Measurements from ENCODE around the gene TSNAX. TPM values are rescaled to one million over a fixed set of nuclear protein-coding genes. Genes with fewer than 3 reads are reported as not detected.
A peak's percentile ranks its signal among the peaks of the same experiment; 100 is the strongest.

TSNAX gene
- total RNA-seq, 1 donor from 2014 or later: 61.0 TPM

- Mint-ChIP-seq H3K27me3 (ENCODE audit: insufficient read depth, low read depth) (no peaks in the 10 kb centered on the region), H3K9me3 (no peaks in the 10 kb centered on the region), H3K4me3 (no peak overlapping the region), H3K36me3 (no peaks in the 10 kb centered on the region), H3K27ac (no peak overlapping the region), H3K4me1 (peaks cover 13% of the 10 kb centered on the region)
- H3K9ac ChIP-seq: no peak overlapping the region
- H3K4me1 ChIP-seq: peaks cover 10% of the 10 kb centered on the region
- H2AFZ ChIP-seq (replicated peaks): no peak overlapping the region
- H3K4me2 ChIP-seq: peak overlapping the region; percentile 38
- DNase-seq (ENCODE audit: low spot score): peak; percentile 8
- H3K27me3 ChIP-seq: no peaks in the 10 kb centered on the region
- H4K20me1 ChIP-seq (ENCODE audit: low read depth): no peaks in the 10 kb centered on the region
- no peaks in the 10 kb centered on the region for H3K36me3 ChIP-seq
- peaks cover 3% of the 10 kb centered on the region for H3F3A ChIP-seq (ENCODE audit: low read depth)
- H3K9me3 ChIP-seq (ENCODE audit: low read depth): no peaks in the 10 kb centered on the region
- no peak overlapping the region for H3K27ac ChIP-seq
- H3K4me3 ChIP-seq: no peak overlapping the region
- no peaks in the 10 kb centered on the region for H3K79me2 ChIP-seq (ENCODE audit: low read depth)
- TF ChIP-seq EZH2 (IDR thresholded peaks at IDR 0.05) (no peak), EZH2phosphoT487 (IDR thresholded peaks at IDR 0.05) (no peak)
- TF ChIP-seq, protein P1, sequence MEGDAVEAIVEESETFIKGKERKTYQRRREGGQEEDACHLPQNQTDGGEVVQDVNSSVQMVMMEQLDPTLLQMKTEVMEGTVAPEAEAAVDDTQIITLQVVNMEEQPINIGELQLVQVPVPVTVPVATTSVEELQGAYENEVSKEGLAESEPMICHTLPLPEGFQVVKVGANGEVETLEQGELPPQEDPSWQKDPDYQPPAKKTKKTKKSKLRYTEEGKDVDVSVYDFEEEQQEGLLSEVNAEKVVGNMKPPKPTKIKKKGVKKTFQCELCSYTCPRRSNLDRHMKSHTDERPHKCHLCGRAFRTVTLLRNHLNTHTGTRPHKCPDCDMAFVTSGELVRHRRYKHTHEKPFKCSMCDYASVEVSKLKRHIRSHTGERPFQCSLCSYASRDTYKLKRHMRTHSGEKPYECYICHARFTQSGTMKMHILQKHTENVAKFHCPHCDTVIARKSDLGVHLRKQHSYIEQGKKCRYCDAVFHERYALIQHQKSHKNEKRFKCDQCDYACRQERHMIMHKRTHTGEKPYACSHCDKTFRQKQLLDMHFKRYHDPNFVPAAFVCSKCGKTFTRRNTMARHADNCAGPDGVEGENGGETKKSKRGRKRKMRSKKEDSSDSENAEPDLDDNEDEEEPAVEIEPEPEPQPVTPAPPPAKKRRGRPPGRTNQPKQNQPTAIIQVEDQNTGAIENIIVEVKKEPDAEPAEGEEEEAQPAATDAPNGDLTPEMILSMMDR (IDR thresholded peaks at IDR 0.05): no peak
These were observed 67.9 kb downstream of the TSNAX start for GRCh38 chr1:231596337-231596791.

GRCh38 chr1:231597971-231598370 lies 69.5 kb downstream of the TSNAX start:
- Histone ChIP-seq H3K9ac (no peak overlapping the region), H3K36me3 (no peaks in the 10 kb centered on the region), H2AFZ (replicated peaks) (no peak overlapping the region), H3K79me2 (ENCODE audit: low read depth) (no peaks in the 10 kb centered on the region), H3K4me3 (no peak overlapping the region), H3F3A (ENCODE audit: low read depth) (peaks cover 3% of the 10 kb centered on the region), H4K20me1 (ENCODE audit: low read depth) (no peaks in the 10 kb centered on the region), H3K4me1 (peaks cover 10% of the 10 kb centered on the region), H3K4me2 (no peak overlapping the region), H3K9me3 (ENCODE audit: low read depth) (no peaks in the 10 kb centered on the region), H3K27ac (no peak overlapping the region), H3K27me3 (no peaks in the 10 kb centered on the region)
- TF ChIP-seq, protein P1 (IDR thresholded peaks at IDR 0.05): no peak
- TF ChIP-seq EZH2phosphoT487 (IDR thresholded peaks at IDR 0.05) (no peak), EZH2 (IDR thresholded peaks at IDR 0.05) (no peak)
- Mint-ChIP-seq H3K27ac (no peak overlapping the region), H3K9me3 (no peaks in the 10 kb centered on the region), H3K27me3 (ENCODE audit: insufficient read depth, low read depth) (no peaks in the 10 kb centered on the region), H3K36me3 (no peaks in the 10 kb centered on the region), H3K4me1 (peaks cover 13% of the 10 kb centered on the region), H3K4me3 (no peak overlapping the region)
- no peak for DNase-seq (ENCODE audit: low spot score)

GRCh38 chr1:231600458-231600976 lies 72.0 kb downstream of the TSNAX start:
- H3K27ac Mint-ChIP-seq: no peak overlapping the region
- H3K36me3 Mint-ChIP-seq: no peaks in the 10 kb centered on the region

More at GRCh38 chr1:231600458-231600976, 72.0 kb downstream of the TSNAX start:
- Mint-ChIP-seq H3K4me1 (peaks cover 18% of the 10 kb centered on the region), H3K4me3 (no peak overlapping the region), H3K9me3 (no peaks in the 10 kb centered on the region), H3K27me3 (ENCODE audit: insufficient read depth, low read depth) (no peaks in the 10 kb centered on the region)
- no peak overlapping the region for H3K27ac ChIP-seq
- no peaks in the 10 kb centered on the region for H4K20me1 ChIP-seq (ENCODE audit: low read depth)
- no peak overlapping the region for H2AFZ ChIP-seq (replicated peaks)
- H3K36me3 ChIP-seq: no peaks in the 10 kb centered on the region
- H3K9me3 ChIP-seq (ENCODE audit: low read depth): no peaks in the 10 kb centered on the region
- DNase-seq (ENCODE audit: low spot score): no peak
- H3K4me1 ChIP-seq: peaks cover 10% of the 10 kb centered on the region
- H3K4me3 ChIP-seq: no peak overlapping the region
- H3F3A ChIP-seq (ENCODE audit: low read depth): peaks cover 3% of the 10 kb centered on the region
- TF ChIP-seq, protein P1 (IDR thresholded peaks at IDR 0.05): no peak
- no peak for TF ChIP-seq EZH2phosphoT487 (IDR thresholded peaks at IDR 0.05)
- no peak for TF ChIP-seq EZH2 (IDR thresholded peaks at IDR 0.05)
- no peak overlapping the region for H3K9ac ChIP-seq
- H3K27me3 ChIP-seq: no peaks in the 10 kb centered on the region
- no peaks in the 10 kb centered on the region for H3K79me2 ChIP-seq (ENCODE audit: low read depth)
- no peak overlapping the region for H3K4me2 ChIP-seq
